ENCODE measurements around the gene LZTR1. TPM values are rescaled to one million over a fixed set of nuclear protein-coding genes. Genes with fewer than 3 reads are reported as not detected.

Gene LZTR1
- total and polyA plus RNA-seq, 10 of the 15 experiments (the other 5 are each of a cell fraction or from before 2014, with no cell fraction given): 0.82 to 50.3 (median 19.3) TPM

GRCh38 chr22:21022507-21022906, 40.4 kb downstream of the LZTR1 start:
- CTCF ChIA-PET: no interaction called here
- TF ChIP-seq RELB (IDR thresholded peaks at IDR 0.05; ENCODE audit: low read depth) (no peak), HDAC6 (IDR thresholded peaks at IDR 0.05; ENCODE audit: unreplicated experiment) (no peak), ZZZ3 (IDR thresholded peaks at IDR 0.05; ENCODE audit: control insufficient read depth, insufficient read length, low read depth) (no peak), GATAD2B (conservative IDR thresholded peaks at IDR 0.05; ENCODE audit: low read depth) (no peak)
- TF ChIP-seq, protein P1, sequence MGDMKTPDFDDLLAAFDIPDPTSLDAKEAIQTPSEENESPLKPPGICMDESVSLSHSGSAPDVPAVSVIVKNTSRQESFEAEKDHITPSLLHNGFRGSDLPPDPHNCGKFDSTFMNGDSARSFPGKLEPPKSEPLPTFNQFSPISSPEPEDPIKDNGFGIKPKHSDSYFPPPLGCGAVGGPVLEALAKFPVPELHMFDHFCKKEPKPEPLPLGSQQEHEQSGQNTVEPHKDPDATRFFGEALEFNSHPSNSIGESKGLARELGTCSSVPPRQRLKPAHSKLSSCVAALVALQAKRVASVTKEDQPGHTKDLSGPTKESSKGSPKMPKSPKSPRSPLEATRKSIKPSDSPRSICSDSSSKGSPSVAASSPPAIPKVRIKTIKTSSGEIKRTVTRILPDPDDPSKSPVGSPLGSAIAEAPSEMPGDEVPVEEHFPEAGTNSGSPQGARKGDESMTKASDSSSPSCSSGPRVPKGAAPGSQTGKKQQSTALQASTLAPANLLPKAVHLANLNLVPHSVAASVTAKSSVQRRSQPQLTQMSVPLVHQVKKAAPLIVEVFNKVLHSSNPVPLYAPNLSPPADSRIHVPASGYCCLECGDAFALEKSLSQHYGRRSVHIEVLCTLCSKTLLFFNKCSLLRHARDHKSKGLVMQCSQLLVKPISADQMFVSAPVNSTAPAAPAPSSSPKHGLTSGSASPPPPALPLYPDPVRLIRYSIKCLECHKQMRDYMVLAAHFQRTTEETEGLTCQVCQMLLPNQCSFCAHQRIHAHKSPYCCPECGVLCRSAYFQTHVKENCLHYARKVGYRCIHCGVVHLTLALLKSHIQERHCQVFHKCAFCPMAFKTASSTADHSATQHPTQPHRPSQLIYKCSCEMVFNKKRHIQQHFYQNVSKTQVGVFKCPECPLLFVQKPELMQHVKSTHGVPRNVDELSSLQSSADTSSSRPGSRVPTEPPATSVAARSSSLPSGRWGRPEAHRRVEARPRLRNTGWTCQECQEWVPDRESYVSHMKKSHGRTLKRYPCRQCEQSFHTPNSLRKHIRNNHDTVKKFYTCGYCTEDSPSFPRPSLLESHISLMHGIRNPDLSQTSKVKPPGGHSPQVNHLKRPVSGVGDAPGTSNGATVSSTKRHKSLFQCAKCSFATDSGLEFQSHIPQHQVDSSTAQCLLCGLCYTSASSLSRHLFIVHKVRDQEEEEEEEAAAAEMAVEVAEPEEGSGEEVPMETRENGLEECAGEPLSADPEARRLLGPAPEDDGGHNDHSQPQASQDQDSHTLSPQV (IDR thresholded peaks at IDR 0.05): no peak
- POLR2A ChIA-PET: no interaction called here
- intact Hi-C loops (cut with micrococcal nuclease; ENCODE audit: unreplicated experiment): no loop called here
- Histone ChIP-seq H3K4me1 (ENCODE audit: control insufficient read depth, insufficient read depth, low read length) (peaks cover 7% of the 10 kb centered on the region), H3K4me2 (ENCODE audit: control insufficient read depth, insufficient read depth) (no peak overlapping the region), H3K4me3 (no peak overlapping the region), H3K27ac (ENCODE audit: control insufficient read depth, insufficient read depth) (no peak overlapping the region), H4K20me1 (ENCODE audit: control insufficient read depth, insufficient read depth) (no peaks in the 10 kb centered on the region), H3K36me3 (ENCODE audit: control insufficient read depth in 2 of 2, insufficient read depth in 2 of 2, low read length in 1 of 2) (no peaks in the 10 kb centered on the region), H2AFZ (ENCODE audit: control insufficient read depth, low read depth, low read length) (no peak overlapping the region), H3K27me3 (replicated peaks in 1 of 2; ENCODE audit: control insufficient read depth in 2 of 2, insufficient read depth in 2 of 2, low read length in 1 of 2) (no peaks in the 10 kb centered on the region), H3K79me2 (ENCODE audit: control insufficient read depth, insufficient read depth, low read length) (no peaks in the 10 kb centered on the region), H3K9ac (ENCODE audit: control insufficient read depth, insufficient read depth, low read length) (no peak overlapping the region), H3K9me3 (replicated peaks; ENCODE audit: control insufficient read depth, insufficient read depth, low read length) (no peaks in the 10 kb centered on the region)
- ATAC-seq: no peak
- FAIRE-seq: no peak
- no TSS peak for BruUV-seq (replicated peaks)
- 44% methylated on average over 10 of the region's 10 CpGs for WGBS (ENCODE audit: insufficient coverage, insufficient replicate concordance, low lambda C conversion rate, missing lambda C conversion rate)
- in situ Hi-C loops (cut with MboI): no loop called here
- RAD21 ChIA-PET (ENCODE audit: unreplicated experiment): no interaction called here
- SMC1A ChIA-PET (ENCODE audit: uncharacterized antibody, unreplicated experiment): no interaction called here
- no peak for DNase-seq (ENCODE audit: low read depth, low spot score)
